HepG2 (cell line): ENCODE measurements around the gene RHOT2. TPM values are rescaled to one million over a fixed set of nuclear protein-coding genes. Genes with fewer than 3 reads are reported as not detected.

Source experiments
- AGO2 ChIP-seq: fragments of 200-400 bp; formaldehyde crosslinking; optimal IDR thresholded peaks from 2 replicates; pipeline ENCODE3; 2017; ENCODE audit warnings: mild to moderate bottlenecking, low read depth, low read length, moderate library complexity
- ATF4 ChIP-seq, 2 experiments: fragments of 450-650 bp in 1 of 2; sonication (generic) in 1 of 2; formaldehyde crosslinking; IDR thresholded peaks; 2 replicates each; pipeline versions ENCODE4 v1.5.0 to v1.8.0; 2020 to 2022; ENCODE audit warnings: mild to moderate bottlenecking in 1 of 2, missing genetic modification reagents in 1 of 2
- CEBPZ ChIP-seq: IDR thresholded peaks from 2 replicates; pipeline ENCODE4 v1.6.1; 2012; ENCODE audit warnings: low read length, improper control_type of control experiment
- HNF4G ChIP-seq, 2 experiments: sonication (generic) in 1 of 2; formaldehyde crosslinking in 1 of 2; IDR thresholded peaks; 2 replicates each; pipeline versions ENCODE4 v1.4.0 to v1.6.1; 2011 to 2020; ENCODE audit warnings: borderline replicate concordance in 2 of 2, low read depth in 2 of 2, mild to moderate bottlenecking in 2 of 2, low read length in 1 of 2, missing genetic modification reagents in 1 of 2, moderate library complexity in 1 of 2
- HNRNPUL1 ChIP-seq: fragments of 200-400 bp; formaldehyde crosslinking; IDR thresholded peaks from 2 replicates; pipeline ENCODE4 v1.6.1; 2017; ENCODE audit warnings: low read depth, mild to moderate bottlenecking, low read length, moderate library complexity
- KDM5A ChIP-seq: fragments of 200-600 bp; sonication (generic); IDR thresholded peaks from 2 replicates; pipeline ENCODE4 v1.7.0; 2018; ENCODE audit warnings: antibody characterized with exemption, mild to moderate bottlenecking, low read length, borderline replicate concordance
- LBX2 ChIP-seq: sonication (generic); formaldehyde crosslinking; IDR thresholded peaks from 2 replicates; pipeline ENCODE4 v1.5.0; 2020; ENCODE audit warnings: missing genetic modification reagents, mild to moderate bottlenecking, borderline replicate concordance
- PCBP2 ChIP-seq: fragments of 200-400 bp; formaldehyde crosslinking; optimal IDR thresholded peaks from 2 replicates; pipeline ENCODE3; 2018; ENCODE audit warnings: low read length, low read depth; ENCODE audit not compliant: poor library complexity, severe bottlenecking
- RFX5 ChIP-seq: IDR thresholded peaks from 2 replicates; pipeline ENCODE4 v1.6.1; 2011; ENCODE audit warnings: low read depth, low read length, improper control_type of control experiment
- SAP130 ChIP-seq: IDR thresholded peaks from 2 replicates; pipeline ENCODE4 v1.6.1; 2016; ENCODE audit warnings: low read depth
- TCF12 ChIP-seq, 2 experiments: fragments of 450-650 bp in 1 of 2; sonication (generic) in 1 of 2; formaldehyde crosslinking in 1 of 2; IDR thresholded peaks; 2 replicates each; pipeline versions ENCODE4 v1.6.1 to v1.8.0; 2017 to 2022; ENCODE audit warnings: antibody characterized with exemption in 1 of 2, mild to moderate bottlenecking in 1 of 2, missing genetic modification reagents in 1 of 2, moderate library complexity in 1 of 2
- TSC22D2 ChIP-seq: sonication (generic); formaldehyde crosslinking; IDR thresholded peaks from 2 replicates; pipeline ENCODE4 v1.5.1; 2020; ENCODE audit warnings: missing genetic modification reagents, mild to moderate bottlenecking, borderline replicate concordance
- ZBTB34 ChIP-seq: sonication (generic); formaldehyde crosslinking; IDR thresholded peaks from 2 replicates; pipeline ENCODE4 v1.8.0; 2022; ENCODE audit warnings: mild to moderate bottlenecking, missing genetic modification reagents
- ZMYM2 ChIP-seq: sonication (generic); formaldehyde crosslinking; IDR thresholded peaks from 2 replicates; pipeline ENCODE4 v1.8.0; 2022; ENCODE audit warnings: mild to moderate bottlenecking, missing genetic modification reagents
- ZNF136 ChIP-seq: sonication (generic); formaldehyde crosslinking; IDR thresholded peaks from 2 replicates; pipeline ENCODE4 v1.8.1; 2022; ENCODE audit warnings: low read depth, mild to moderate bottlenecking, moderate library complexity, missing genetic modification reagents
- ZNF143 ChIP-seq: sonication (generic); formaldehyde crosslinking; IDR thresholded peaks from 2 replicates; pipeline ENCODE4 v1.4.0; 2020; ENCODE audit warnings: missing genetic modification reagents
- ZNF431 ChIP-seq: sonication (generic); formaldehyde crosslinking; IDR thresholded peaks from 2 replicates; pipeline ENCODE4 v1.9.0; 2022; ENCODE audit warnings: missing genetic modification reagents, low read depth, mild to moderate bottlenecking, borderline replicate concordance
- ZNF441 ChIP-seq: sonication (generic); formaldehyde crosslinking; IDR thresholded peaks from 2 replicates; pipeline ENCODE4 v1.7.0; 2021; ENCODE audit warnings: missing genetic modification reagents, borderline replicate concordance
- ZNF598 ChIP-seq: sonication (generic); formaldehyde crosslinking; IDR thresholded peaks from 2 replicates; pipeline ENCODE4 v1.5.1; 2020; ENCODE audit warnings: mild to moderate bottlenecking, missing genetic modification reagents, borderline replicate concordance
- ZNF629 ChIP-seq: sonication (generic); formaldehyde crosslinking; conservative IDR thresholded peaks from 2 replicates; pipeline ENCODE4 v1.5.0; 2020; ENCODE audit warnings: missing genetic modification reagents
- ZSCAN12 ChIP-seq: sonication (generic); formaldehyde crosslinking; IDR thresholded peaks from 2 replicates; pipeline ENCODE4 v1.9.0; 2021; ENCODE audit warnings: mild to moderate bottlenecking, missing genetic modification reagents
- polyA plus RNA-seq, 8 experiments: library from polyadenylated mRNA; depleted of rRNA in 3 of 8; stranded (reverse) in 7 of 8; unstranded in 1 of 8; fragments of >200 nt; fragmentation: Illumina TruSeq in 4 of 8; extraction: Trizol in 4 of 8; gene quantifications; 2 replicates each; pipeline versions ENCODE4 v1.2.1 to v1.2.3, GENCODE V29; 2011 to 2016; ENCODE audit warnings: low read depth in 4 of 8, missing spikeins in 1 of 8, mixed read lengths in 1 of 8; ENCODE audit not compliant: insufficient read depth in 1 of 8
- total RNA-seq, 5 experiments: library from RNA; depleted of rRNA; stranded (reverse); fragments of >200 nt; fragmentation: Illumina TruSeq; extraction: Trizol; gene quantifications; 2 replicates each; pipeline ENCODE4 v1.2.3, GENCODE V29; 2016; ENCODE audit warnings: low read depth in 1 of 5

Gene RHOT2
- total and polyA plus RNA-seq, 2 of the 13 experiments (the other 11 are each of a cell fraction or from before 2014, with no cell fraction given): 63.6 to 76.9 TPM

- TF ChIP-seq PCBP2 (no peak), ZNF441 (peak; percentile 65; the same call in 1 of the 2 replicates), ZBTB34 (CRISPR knock-in tag) (no peak), ZMYM2 (CRISPR knock-in tag) (no peak), HNRNPUL1 (no peak), AGO2 (peak; percentile 39), ZNF143 (peak; percentile 65; the same call in 1 of the 2 replicates), CEBPZ (no peak), SAP130 (CRISPR knock-in tag) (peak; percentile 97), RFX5 (no peak), ZSCAN12 (0 out of 2 replicates have a peak, but pooled peaks have one; percentile 66), TSC22D2 (CRISPR knock-in tag) (peak; percentile 92), TCF12 (IDR thresholded peaks at IDR 0.05) (no peak), TCF12 (CRISPR knock-in tag; IDR thresholded peaks at IDR 0.05) (peak; percentile 25; the same call in 1 of the 2 replicates), ZNF629 (CRISPR knock-in tag) (no peak; the same call in 1 of the 2 replicates), ZNF431 (peak; percentile 60; the same call in 1 of the 2 replicates), ATF4 (CRISPR knock-in tag; IDR thresholded peaks at IDR 0.05) (peak in 1 of 2 experiments; percentile 54; a peak in 1 of 4 replicates), ZNF136 (no peak), ZNF598 (CRISPR knock-in tag) (no peak), HNF4G (IDR thresholded peaks at IDR 0.05; ENCODE audit: borderline replicate concordance, low read depth, low read length) (peak; percentile 8; the same call in 1 of the 2 replicates), HNF4G (CRISPR knock-in tag; IDR thresholded peaks at IDR 0.05; ENCODE audit: borderline replicate concordance, low read depth) (peak; percentile 73; the same call in 1 of the 2 replicates), KDM5A (peak; percentile 79), LBX2 (CRISPR knock-in tag) (0 out of 2 replicates have a peak, but pooled peaks have one; percentile 29)
These were observed at the start of gene RHOT2 (continued) for GRCh38 chr16:667780-668518.
